ENCODE measurements around the gene TRAF3. TPM values are rescaled to one million over a fixed set of nuclear protein-coding genes. Genes with fewer than 3 reads are reported as not detected.

The TRAF3 gene
- total RNA-seq, 1 experiment from 2014 or later: 25.3 TPM

DNA sequence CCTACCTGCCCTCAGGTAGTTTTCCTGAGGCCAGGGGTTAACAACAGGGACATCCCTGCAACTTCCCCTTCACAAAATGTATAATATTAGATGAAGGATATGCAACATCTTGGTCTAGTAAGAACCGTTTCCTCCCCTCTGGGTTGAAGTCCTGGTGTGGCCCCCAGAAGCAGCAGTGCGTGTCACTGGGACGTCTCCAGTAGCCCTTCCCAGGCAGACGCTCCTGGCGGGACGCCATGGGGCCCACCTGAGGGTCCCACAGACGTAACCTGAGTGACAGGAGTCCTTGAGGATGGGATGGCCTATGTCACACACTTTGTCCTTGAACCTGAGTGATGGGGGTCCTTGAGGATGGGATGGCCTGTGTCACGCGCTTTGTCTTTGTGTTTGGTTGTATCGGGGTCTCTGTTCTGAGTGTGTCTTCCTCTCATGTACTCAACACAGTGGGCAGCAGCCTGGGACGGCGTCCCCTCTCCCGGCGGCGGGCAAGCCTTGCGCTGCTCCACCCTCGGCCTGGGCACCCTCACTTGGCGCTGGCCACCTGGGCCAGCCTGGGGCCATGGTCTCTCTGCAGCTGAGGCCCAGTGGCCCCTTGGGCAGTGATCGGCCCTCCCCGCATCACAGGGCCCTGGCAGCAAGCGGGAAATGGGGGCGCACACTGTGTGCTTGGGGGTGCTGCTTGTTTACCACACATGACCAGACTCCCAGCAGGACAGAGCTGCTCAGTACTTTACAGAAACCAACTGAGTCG is 130.9 kb downstream of the TRAF3 start:
- intact Hi-C loops (cut with micrococcal nuclease): no loop called here
- POLR2A ChIA-PET: no interaction called here
- DNase-seq (ENCODE audit: unreplicated experiment): no peak
- no peaks in the 10 kb centered on the region for H3K4me1 Mint-ChIP-seq (ENCODE audit: insufficient read depth, unreplicated experiment)
- peaks cover 31% of the 10 kb centered on the region for H3K36me3 Mint-ChIP-seq (ENCODE audit: insufficient read depth, unreplicated experiment)
- CTCF ChIA-PET: interaction anchor here (0.6 kb wide), 1 partner anchor 417 kb away, joined by 3 read pairs; no protein-coding TSS in a partner anchor
- no peaks in the 10 kb centered on the region for H3K27me3 Mint-ChIP-seq (ENCODE audit: insufficient read depth, unreplicated experiment)
- TF ChIP-seq, protein P1, sequence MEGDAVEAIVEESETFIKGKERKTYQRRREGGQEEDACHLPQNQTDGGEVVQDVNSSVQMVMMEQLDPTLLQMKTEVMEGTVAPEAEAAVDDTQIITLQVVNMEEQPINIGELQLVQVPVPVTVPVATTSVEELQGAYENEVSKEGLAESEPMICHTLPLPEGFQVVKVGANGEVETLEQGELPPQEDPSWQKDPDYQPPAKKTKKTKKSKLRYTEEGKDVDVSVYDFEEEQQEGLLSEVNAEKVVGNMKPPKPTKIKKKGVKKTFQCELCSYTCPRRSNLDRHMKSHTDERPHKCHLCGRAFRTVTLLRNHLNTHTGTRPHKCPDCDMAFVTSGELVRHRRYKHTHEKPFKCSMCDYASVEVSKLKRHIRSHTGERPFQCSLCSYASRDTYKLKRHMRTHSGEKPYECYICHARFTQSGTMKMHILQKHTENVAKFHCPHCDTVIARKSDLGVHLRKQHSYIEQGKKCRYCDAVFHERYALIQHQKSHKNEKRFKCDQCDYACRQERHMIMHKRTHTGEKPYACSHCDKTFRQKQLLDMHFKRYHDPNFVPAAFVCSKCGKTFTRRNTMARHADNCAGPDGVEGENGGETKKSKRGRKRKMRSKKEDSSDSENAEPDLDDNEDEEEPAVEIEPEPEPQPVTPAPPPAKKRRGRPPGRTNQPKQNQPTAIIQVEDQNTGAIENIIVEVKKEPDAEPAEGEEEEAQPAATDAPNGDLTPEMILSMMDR (IDR thresholded peaks at IDR 0.05; ENCODE audit: unreplicated experiment): no peak
- H3K27ac Mint-ChIP-seq (ENCODE audit: low read depth, unreplicated experiment): no peak overlapping the region
- no peak overlapping the region for H3K4me3 Mint-ChIP-seq (ENCODE audit: unreplicated experiment)
- BruUV-seq (replicated peaks): no TSS peak
- H3K9me3 Mint-ChIP-seq (ENCODE audit: unreplicated experiment): no peaks in the 10 kb centered on the region

DNA sequence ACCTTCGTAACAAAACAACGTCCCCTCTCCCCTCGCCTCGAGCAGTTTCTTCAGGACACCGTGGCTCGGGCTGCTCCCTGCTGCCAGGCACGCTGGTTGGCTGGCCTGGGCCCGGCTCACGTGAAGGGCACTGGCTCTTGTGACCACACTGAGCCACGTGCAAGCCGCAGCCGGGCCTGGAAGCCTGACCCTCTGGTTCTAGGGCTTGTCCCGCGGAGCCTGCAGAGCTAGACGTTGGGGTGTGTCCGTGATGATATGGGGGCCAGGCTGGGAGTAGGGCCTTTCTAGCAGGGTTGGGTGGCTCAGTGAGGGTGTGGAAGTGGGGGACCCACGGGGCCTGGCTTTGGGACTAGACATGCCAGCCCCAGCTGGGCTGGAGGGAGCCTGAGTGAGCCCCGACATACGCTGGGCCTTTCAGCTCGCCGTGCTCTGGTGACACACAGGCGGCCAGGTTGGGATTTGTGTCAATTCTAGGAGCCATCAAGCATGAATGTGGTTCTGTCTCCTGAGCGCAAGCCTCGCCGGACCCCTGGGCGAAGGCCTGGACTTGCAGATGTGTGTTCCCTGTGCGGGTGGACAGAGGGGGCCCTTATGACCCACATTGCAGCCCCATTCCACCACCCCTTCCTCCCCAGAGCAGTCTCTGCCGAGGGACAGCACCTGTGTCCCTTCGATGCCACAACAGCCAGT is 131.7 kb downstream of the TRAF3 start:
- no peak for DNase-seq (ENCODE audit: unreplicated experiment)
- BruUV-seq (replicated peaks): no TSS peak
- peaks cover 33% of the 10 kb centered on the region for H3K36me3 Mint-ChIP-seq (ENCODE audit: insufficient read depth, unreplicated experiment)

DNA sequence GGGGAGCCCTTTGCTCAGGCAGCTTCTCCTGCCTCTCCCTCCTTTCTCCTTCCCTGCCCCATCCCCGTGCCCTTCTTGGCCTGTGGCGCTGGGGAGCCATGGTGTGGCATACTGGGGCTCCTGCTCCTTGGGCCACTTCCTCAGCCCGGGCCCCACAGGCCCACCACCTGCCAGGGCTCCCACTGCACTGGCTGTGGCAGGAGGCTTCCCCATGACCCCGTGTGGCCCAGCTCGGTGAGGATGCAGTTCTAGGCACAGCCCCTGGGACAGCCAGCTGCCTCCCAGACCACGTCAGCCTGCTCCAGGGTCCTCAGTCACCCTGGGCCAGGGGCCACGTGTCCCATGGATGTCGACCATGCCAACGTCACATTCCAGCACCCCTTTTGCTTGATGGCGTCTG is 132.2 kb downstream of the TRAF3 start:
- POLR2A ChIA-PET: no interaction called here
- Mint-ChIP-seq H3K36me3 (ENCODE audit: insufficient read depth, unreplicated experiment) (peaks cover 31% of the 10 kb centered on the region), H3K4me3 (ENCODE audit: unreplicated experiment) (no peak overlapping the region), H3K27me3 (ENCODE audit: insufficient read depth, unreplicated experiment) (no peaks in the 10 kb centered on the region), H3K27ac (ENCODE audit: low read depth, unreplicated experiment) (no peak overlapping the region), H3K4me1 (ENCODE audit: insufficient read depth, unreplicated experiment) (no peaks in the 10 kb centered on the region), H3K9me3 (ENCODE audit: unreplicated experiment) (no peaks in the 10 kb centered on the region)
- intact Hi-C loops (cut with micrococcal nuclease): no loop called here
- DNase-seq (ENCODE audit: unreplicated experiment): no peak
- BruUV-seq (replicated peaks): no TSS peak
- TF ChIP-seq, protein P1 (IDR thresholded peaks at IDR 0.05; ENCODE audit: unreplicated experiment): no peak
- CTCF ChIA-PET: no interaction called here

More for the DNA sequence above, 131.7 kb downstream of the TRAF3 start:
- ChIA-PET POLR2A (no interaction called here), CTCF (no interaction called here)
- H3K9me3 Mint-ChIP-seq (ENCODE audit: unreplicated experiment): no peaks in the 10 kb centered on the region
- no peak overlapping the region for H3K27ac Mint-ChIP-seq (ENCODE audit: low read depth, unreplicated experiment)
- no peak overlapping the region for H3K4me3 Mint-ChIP-seq (ENCODE audit: unreplicated experiment)
- TF ChIP-seq, protein P1 (IDR thresholded peaks at IDR 0.05; ENCODE audit: unreplicated experiment): no peak
- intact Hi-C loops (cut with micrococcal nuclease): no loop called here
- H3K27me3 Mint-ChIP-seq (ENCODE audit: insufficient read depth, unreplicated experiment): no peaks in the 10 kb centered on the region
- no peaks in the 10 kb centered on the region for H3K4me1 Mint-ChIP-seq (ENCODE audit: insufficient read depth, unreplicated experiment)

GRCh38 chr14:102909911-102910310 is 132.7 kb downstream of the TRAF3 start:
- ChIA-PET CTCF (no interaction called here), POLR2A (no interaction called here)
- H3K9me3 Mint-ChIP-seq (ENCODE audit: unreplicated experiment): no peaks in the 10 kb centered on the region
- H3K4me3 Mint-ChIP-seq (ENCODE audit: unreplicated experiment): no peak overlapping the region
- H3K36me3 Mint-ChIP-seq (ENCODE audit: insufficient read depth, unreplicated experiment): peaks cover 30% of the 10 kb centered on the region
- TF ChIP-seq, protein P1 (IDR thresholded peaks at IDR 0.05; ENCODE audit: unreplicated experiment): no peak
- no TSS peak for BruUV-seq (replicated peaks)
- H3K4me1 Mint-ChIP-seq (ENCODE audit: insufficient read depth, unreplicated experiment): no peaks in the 10 kb centered on the region
- intact Hi-C loops (cut with micrococcal nuclease): no loop called here
- no peaks in the 10 kb centered on the region for H3K27me3 Mint-ChIP-seq (ENCODE audit: insufficient read depth, unreplicated experiment)
- no peak for DNase-seq (ENCODE audit: unreplicated experiment)
- no peak overlapping the region for H3K27ac Mint-ChIP-seq (ENCODE audit: low read depth, unreplicated experiment)
